ENCODE data around the gene ABCA2.

Gene ABCA2

DNA sequence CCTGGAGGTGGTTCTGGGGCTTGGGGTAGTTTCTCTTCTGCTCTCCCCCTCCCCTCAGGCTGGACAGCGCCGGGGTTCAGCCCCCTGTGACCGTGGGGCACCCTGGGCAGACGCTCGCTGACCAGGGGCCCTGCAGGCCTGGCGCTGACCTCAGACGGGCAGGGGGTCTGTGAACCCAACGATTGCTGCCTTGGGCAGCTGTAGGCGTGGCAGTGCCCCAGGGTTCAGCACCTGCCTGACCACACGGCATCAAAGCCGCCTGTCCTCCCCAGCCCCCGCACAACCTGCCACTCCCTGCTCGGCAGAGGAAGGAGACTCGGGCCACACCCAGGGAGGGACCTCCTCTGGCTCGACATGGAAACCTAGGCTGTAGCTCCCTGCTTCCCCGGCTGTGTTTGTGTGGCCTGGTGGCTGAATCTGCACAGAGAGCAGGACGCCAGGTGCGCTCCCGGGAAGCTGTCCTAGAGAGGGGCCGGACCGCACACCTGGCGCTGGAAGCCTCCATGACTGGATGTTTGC is 63.8 kb downstream of the ABCA2 start:
- no peak for DNase-seq (ENCODE audit: low read depth, low spot score)

GRCh38 chr9:136963751-136964150 is 64.3 kb downstream of the ABCA2 start:
- DNase-seq (ENCODE audit: low read depth, low spot score): no peak

DNA sequence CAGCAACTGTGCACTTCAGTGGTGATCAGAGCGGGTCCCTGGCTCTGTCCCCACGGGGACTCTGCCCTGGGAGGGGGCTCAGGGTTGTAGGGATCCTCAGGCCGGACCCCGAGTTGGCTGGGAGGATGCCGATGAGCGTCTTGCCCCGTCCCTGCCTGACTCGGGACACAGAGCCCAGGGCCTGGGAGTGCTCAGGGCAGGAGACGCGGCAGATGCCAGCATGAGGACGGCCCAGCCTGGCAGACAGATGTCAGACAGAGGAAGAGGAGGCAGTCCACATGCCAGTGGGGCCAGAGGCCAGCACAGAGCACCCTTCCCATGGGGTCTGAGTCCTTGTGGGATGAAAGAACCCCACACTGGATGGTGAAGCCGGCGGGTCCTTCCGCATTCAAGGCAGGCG is 64.7 kb downstream of the ABCA2 start:
- DNase-seq (ENCODE audit: low read depth, low spot score): no peak

GRCh38 chr9:136962701-136963248 is 65.3 kb downstream of the ABCA2 start:
- DNase-seq (ENCODE audit: low read depth, low spot score): no peak

DNA sequence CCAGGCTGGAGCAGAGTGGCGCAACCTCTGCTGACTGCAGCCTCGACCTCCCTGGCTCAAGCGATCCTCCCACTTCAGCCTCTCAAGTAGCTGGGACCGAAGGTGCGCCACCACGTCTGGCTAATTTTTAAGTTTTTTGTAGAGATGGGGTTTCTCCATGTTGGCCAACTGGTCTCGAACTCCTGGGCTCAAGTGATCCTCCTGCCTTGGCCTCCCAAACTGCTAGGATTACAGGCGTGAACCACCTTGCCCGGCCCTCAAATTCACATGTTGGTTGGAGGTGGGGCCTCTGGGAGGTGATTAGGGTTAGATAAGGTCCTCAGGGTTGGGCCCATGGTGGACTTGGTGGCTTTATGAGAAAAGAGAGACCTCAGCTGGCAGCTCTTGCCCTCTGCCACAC is 65.9 kb downstream of the ABCA2 start:
- no peak for DNase-seq (ENCODE audit: low read depth, low spot score)

- no peak for DNase-seq (ENCODE audit: low read depth, low spot score)
Observed at GRCh38 chr9:136961279-136962065, 66.6 kb downstream of the ABCA2 start.

- no peak for DNase-seq (ENCODE audit: low read depth, low spot score)
Observed at GRCh38 chr9:136960938-136961275, 67.1 kb downstream of the ABCA2 start.

DNA sequence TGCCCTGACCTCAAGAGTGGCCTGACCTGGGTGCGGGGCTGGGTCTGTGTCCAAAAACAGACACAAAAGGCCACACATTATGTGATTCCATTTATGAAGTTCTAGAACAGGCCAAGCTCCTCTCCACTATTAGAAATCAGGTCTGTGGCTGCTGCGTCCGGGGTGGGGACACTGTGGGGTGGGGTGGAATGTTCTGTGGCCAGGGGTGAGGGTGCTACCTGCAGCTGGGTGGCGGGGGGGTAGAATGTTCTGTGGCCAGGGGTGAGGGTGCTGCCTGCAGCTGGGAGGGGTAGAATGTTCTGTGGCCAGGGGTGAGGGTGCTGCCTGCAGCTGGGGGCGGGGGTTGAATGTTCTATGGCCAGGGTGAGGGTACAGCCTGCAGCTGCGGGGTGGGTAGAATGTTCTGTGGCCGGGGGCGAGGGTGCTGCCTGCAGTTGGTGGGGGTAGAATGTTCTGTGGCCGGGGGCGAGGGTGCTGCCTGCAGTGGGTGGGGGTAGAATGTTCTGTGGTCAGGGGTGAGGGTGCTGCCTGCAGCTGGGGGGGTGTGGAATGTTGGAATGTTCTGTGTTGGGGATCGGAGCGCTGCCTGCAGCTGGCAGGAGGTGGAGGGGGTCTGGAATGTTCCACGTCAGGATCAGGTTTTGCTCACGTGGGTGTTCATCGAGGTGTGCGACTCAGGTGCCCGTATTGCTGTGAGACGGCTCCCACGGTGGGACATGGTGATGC is 67.7 kb downstream of the ABCA2 start:
- DNase-seq (ENCODE audit: low read depth, low spot score): no peak

GRCh38 chr9:136958898-136959850 is 68.9 kb downstream of the ABCA2 start:
- DNase-seq (ENCODE audit: low read depth, low spot score): no peak

GRCh38 chr9:136958473-136958872 is 69.6 kb downstream of the ABCA2 start:
- DNase-seq (ENCODE audit: low read depth, low spot score): no peak

DNA sequence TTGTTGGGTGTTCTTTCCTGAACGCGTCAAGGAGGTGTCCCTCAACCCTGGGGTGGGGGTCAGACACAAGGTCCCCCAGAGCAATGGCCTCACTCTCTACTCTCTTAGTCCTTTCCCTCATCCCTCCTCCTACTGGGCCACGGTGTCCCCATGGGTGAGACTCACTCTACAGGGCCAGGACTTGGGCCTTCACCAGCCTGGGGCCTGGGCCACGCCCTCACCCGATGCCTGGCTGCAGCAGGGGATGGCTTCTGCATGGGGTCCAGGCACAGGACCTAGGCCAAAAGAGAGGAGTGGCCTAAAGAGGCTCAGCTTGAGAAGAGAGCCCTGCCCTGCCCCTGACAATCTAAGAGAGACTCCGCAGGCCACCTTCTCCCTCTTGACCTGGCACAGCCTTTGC is 70.1 kb downstream of the ABCA2 start:
- DNase-seq (ENCODE audit: low read depth, low spot score): no peak

DNA sequence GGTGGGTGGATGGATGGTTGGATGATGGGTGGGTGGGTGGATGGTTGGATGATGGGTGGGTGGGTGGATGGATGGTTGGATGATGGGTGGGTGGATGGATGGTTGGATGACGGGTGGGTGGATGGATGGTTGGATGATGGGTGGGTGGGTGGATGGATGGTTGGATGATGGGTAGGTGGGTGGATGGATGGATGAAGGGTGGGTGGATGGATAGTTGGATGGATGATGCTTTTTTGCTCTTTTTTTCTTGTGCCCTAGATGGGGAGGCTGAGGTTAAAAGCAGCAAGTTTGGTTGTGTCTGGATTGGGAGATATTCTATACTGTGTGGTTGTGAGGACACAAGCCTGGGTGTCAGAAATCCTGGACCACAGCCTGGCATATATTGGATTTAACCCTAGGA is 70.6 kb downstream of the ABCA2 start:
- DNase-seq (ENCODE audit: low read depth, low spot score): no peak

Measured in activated naive CD8-positive, alpha-beta T cell treated with anti-CD3 and anti-CD28 coated beads, Interleukin-2, amount 50 U/mL, for 16 hours (primary cell).